Kidney capillary endothelial cell (primary cell): ENCODE results near the gene NTF3.

Experiments used
- DNase-seq: peaks from one replicate; pipeline ENCODE4 v3.0.0-alpha.2; 2018; ENCODE audit warnings: low spot score

Gene NTF3

GRCh38 chr12:5487948-5488625 is 56.2 kb downstream of the NTF3 start:
- no peak for DNase-seq

- no peak for DNase-seq
These were observed 56.7 kb downstream of the NTF3 start for GRCh38 chr12:5488626-5488955.

GRCh38 chr12:5489017-5489416 is 57.1 kb downstream of the NTF3 start:
- DNase-seq = no peak

GRCh38 chr12:5489760-5490406 is 58.0 kb downstream of the NTF3 start:
- no peak for DNase-seq

- DNase-seq = no peak
These were observed 60.7 kb downstream of the NTF3 start for GRCh38 chr12:5492562-5492961.

- no peak for DNase-seq
These were observed 61.1 kb downstream of the NTF3 start for GRCh38 chr12:5493018-5493417.

- no peak for DNase-seq
These were observed 62.4 kb downstream of the NTF3 start for GRCh38 chr12:5494343-5494742.

- no peak for DNase-seq
These were observed 65.6 kb downstream of the NTF3 start for GRCh38 chr12:5497329-5498053.

- DNase-seq = no peak
These were observed 66.2 kb downstream of the NTF3 start for GRCh38 chr12:5498076-5498475.

- no peak for DNase-seq
These were observed 66.9 kb downstream of the NTF3 start for GRCh38 chr12:5498806-5499205.

- DNase-seq = no peak
These were observed 67.8 kb downstream of the NTF3 start for GRCh38 chr12:5499566-5500330.

GRCh38 chr12:5500331-5500659 is 68.4 kb downstream of the NTF3 start:
- no peak for DNase-seq

GRCh38 chr12:5503774-5504173 is 71.9 kb downstream of the NTF3 start:
- no peak for DNase-seq

GRCh38 chr12:5505116-5505515 is 73.2 kb downstream of the NTF3 start:
- DNase-seq = no peak

GRCh38 chr12:5505751-5506150 is 73.8 kb downstream of the NTF3 start:
- no peak for DNase-seq

- no peak for DNase-seq
These were observed 74.4 kb downstream of the NTF3 start for GRCh38 chr12:5506295-5506694.

GRCh38 chr12:5506821-5507231 is 74.9 kb downstream of the NTF3 start:
- DNase-seq = no peak

GRCh38 chr12:5507401-5507935 is 75.6 kb downstream of the NTF3 start:
- no peak for DNase-seq

GRCh38 chr12:5507944-5508343 is 76.0 kb downstream of the NTF3 start:
- no peak for DNase-seq

- DNase-seq = no peak
These were observed 77.2 kb downstream of the NTF3 start for GRCh38 chr12:5509102-5509501.

GRCh38 chr12:5509557-5509956 is 77.6 kb downstream of the NTF3 start:
- no peak for DNase-seq

GRCh38 chr12:5510251-5510805 is 78.4 kb downstream of the NTF3 start:
- DNase-seq = no peak
